Activated B cell treated with CpG ODN at 0.5 μM for 24 hours (primary cell): Measurements from ENCODE around the gene IFIT5. TPM values are rescaled to one million over a fixed set of nuclear protein-coding genes. Genes with fewer than 3 reads are reported as not detected.

ENCODE experiments used
- ATAC-seq: fragments of 200-7000 bp; cut with Tn5 transposase; one replicate; pipeline ENCODE4 v1.10.0; 2021; ENCODE audit warnings: low read depth, mild to moderate bottlenecking, moderate library complexity
- CTCF ChIA-PET: fragments of 350-600 bp; sonication (Branson Sonifier 250); formaldehyde crosslinking; loops from one replicate; lab custom pipeline; 2021; ENCODE audit warnings: antibody characterized with exemption; lab: Charles Lee
- POLR2A ChIA-PET: fragments of 350-600 bp; sonication (Branson Sonifier 250); formaldehyde crosslinking; loops from one replicate; lab custom pipeline; 2021; ENCODE audit warnings: antibody characterized with exemption; lab: Charles Lee
- DNase-seq: peaks from one replicate; pipeline ENCODE4 v3.0.0; 2022
- H3K27ac Mint-ChIP-seq: one replicate; pipeline ENCODE4 v1.8.0; 2020; ENCODE audit warnings: mixed read lengths
- H3K27me3 Mint-ChIP-seq: one replicate; pipeline ENCODE4 v1.8.0; 2021; ENCODE audit warnings: mixed read lengths
- H3K36me3 Mint-ChIP-seq: one replicate; pipeline ENCODE4 v1.8.0; 2021; ENCODE audit warnings: low read depth, mixed read lengths
- H3K4me1 Mint-ChIP-seq: one replicate; pipeline ENCODE4 v1.8.0; 2021; ENCODE audit warnings: mixed read lengths
- H3K4me3 Mint-ChIP-seq: one replicate; pipeline ENCODE4 v1.8.0; 2020; ENCODE audit warnings: mild to moderate bottlenecking, mixed read lengths
- H3K9me3 Mint-ChIP-seq: one replicate; pipeline ENCODE4 v1.8.0; 2020; ENCODE audit warnings: mixed read lengths
- CTCF ChIP-seq: fragments of 200-600 bp; IDR thresholded peaks from one replicate; pipeline ENCODE4 v1.8.0; 2022; ENCODE audit warnings: antibody characterized with exemption, mild to moderate bottlenecking
- intact Hi-C: fragments of 100-400 bp; cut with micrococcal nuclease; formaldehyde crosslinking; loops from one replicate; pipeline ENCODE4 v1.15.1; 2024
- total RNA-seq: library from RNA; stranded (reverse); gene quantifications from 2 replicates; pipeline ENCODE4 v1.2.3, GENCODE V29; 2022

The IFIT5 gene
- 20.0 and 21.3 TPM in 2 replicates for total RNA-seq

GRCh38 chr10:89414146-89414878 is at the start of gene IFIT5:
Gene IFIT5 (plus strand): TSS chr10:89414568. CDS start chr10:89414799, 231 bp downstream.
- no peak for TF ChIP-seq CTCF
- Mint-ChIP-seq H3K4me1 (peaks cover 46% of the 10 kb centered on the region), H3K27ac (peak within 1 kb of the TSS; percentile 99), H3K4me3 (peak within 1 kb of the TSS; percentile 94), H3K27me3 (no peaks in the 10 kb centered on the region), H3K9me3 (peaks cover 2% of the 10 kb centered on the region), H3K36me3 (peaks cover 26% of the 10 kb centered on the region)
- ChIA-PET CTCF (interaction anchor here (0.7 to 1.4 kb wide), 7 partner anchors 18 to 163 kb away, joined by 3 to 4 read pairs (median 3); partner anchors contain the start of genes IFIT2 and LIPA), POLR2A (interaction anchor here (0.5 to 2.0 kb wide), 17 partner anchors 10 to 534 kb away, joined by 3 to 14 read pairs (median 3); partner anchors contain the start of genes IFIT1, IFIT2, IFIT3 and KIF20B)
- peak; percentile 70 for DNase-seq
- intact Hi-C loops: loop anchor here (1.0 to 10.0 kb wide), 8 partner anchors 22 to 630 kb away; partner anchors contain the start of genes IFIT1, KIF20B, LIPA and PANK1
- peak; percentile 72 for ATAC-seq

GRCh38 chr10:89367529-89367928 is 46.8 kb upstream of the IFIT5 start:
- peaks cover 2% of the 10 kb centered on the region for H3K27me3 Mint-ChIP-seq
- H3K4me3 Mint-ChIP-seq: no peak overlapping the region
- DNase-seq (no peak), ATAC-seq (no peak)
- POLR2A ChIA-PET: interaction anchor here (0.6 kb wide), 1 partner anchor 32 kb away, joined by 4 read pairs; no protein-coding TSS in a partner anchor
- no peak overlapping the region for H3K27ac Mint-ChIP-seq
- no peaks in the 10 kb centered on the region for H3K36me3 Mint-ChIP-seq
- H3K9me3 Mint-ChIP-seq: no peaks in the 10 kb centered on the region
- no peak for TF ChIP-seq CTCF
- peaks cover 20% of the 10 kb centered on the region for H3K4me1 Mint-ChIP-seq
- CTCF ChIA-PET: interaction anchor here (0.7 to 2.4 kb wide), 3 partner anchors 17 to 65 kb away, joined by 3 to 8 read pairs (median 4); no protein-coding TSS in a partner anchor
- intact Hi-C loops: no loop called here

GRCh38 chr10:89368129-89368528 is 46.2 kb upstream of the IFIT5 start:
- intact Hi-C loops: loop anchor here (2.0 kb wide), 2 partner anchors 65 to 197 kb away; partner anchors contain the start of gene IFIT2
- DNase-seq: no peak
- H3K27me3 Mint-ChIP-seq: peaks cover 2% of the 10 kb centered on the region
- no peak for ATAC-seq
- no peaks in the 10 kb centered on the region for H3K36me3 Mint-ChIP-seq
- peaks cover 16% of the 10 kb centered on the region for H3K4me1 Mint-ChIP-seq
- H3K27ac Mint-ChIP-seq: no peak overlapping the region
- H3K4me3 Mint-ChIP-seq: no peak overlapping the region
- no peaks in the 10 kb centered on the region for H3K9me3 Mint-ChIP-seq
- ChIA-PET POLR2A (interaction anchor here (0.6 kb wide), 1 partner anchor 33 kb away, joined by 4 read pairs; no protein-coding TSS in a partner anchor), CTCF (interaction anchor here (0.6 to 2.4 kb wide), 8 partner anchors 16 to 1867 kb away, joined by 3 to 13 read pairs (median 4); no protein-coding TSS in a partner anchor)
- no peak for TF ChIP-seq CTCF

GRCh38 chr10:89369156-89370105 is 44.9 kb upstream of the IFIT5 start:
- DNase-seq: no peak
- Mint-ChIP-seq H3K4me1 (peaks cover 6% of the 10 kb centered on the region), H3K9me3 (no peaks in the 10 kb centered on the region), H3K27me3 (peaks cover 2% of the 10 kb centered on the region), H3K36me3 (no peaks in the 10 kb centered on the region), H3K27ac (no peak overlapping the region), H3K4me3 (no peak overlapping the region)
- no peak for TF ChIP-seq CTCF
- POLR2A ChIA-PET: no interaction called here
- intact Hi-C loops: loop anchor here (1.0 to 2.0 kb wide), 3 partner anchors 67 to 195 kb away; partner anchors contain the start of gene IFIT2
- ATAC-seq: no peak
- CTCF ChIA-PET: interaction anchor here (0.9 to 2.4 kb wide), 21 partner anchors 9 to 193 kb away, joined by 3 to 19 read pairs (median 4); partner anchors contain the start of genes IFIT1B and IFIT2
